Measurements from ENCODE around the gene CD9. TPM values are rescaled to one million over a fixed set of nuclear protein-coding genes. Genes with fewer than 3 reads are reported as not detected.

The CD9 gene
- polyA plus RNA-seq, 3 donors: 7.6 to 323 (median 7.7) TPM

GRCh38 chr12:6198985-6199530 is 1.1 kb upstream of the CD9 start:
- peaks cover 33 to 50% of the 10 kb centered on the region in 2 donors for H3K27me3 ChIP-seq (ENCODE audit: control insufficient read depth in 2 of 2, insufficient read depth in 2 of 2, low read length in 2 of 2)
- H4K20me1 ChIP-seq (ENCODE audit: insufficient read depth, low read length): no peaks in the 10 kb centered on the region
- no peak overlapping the region for H3K9ac ChIP-seq (ENCODE audit: insufficient read depth, low read length, poor library complexity, severe bottlenecking)
- H3K36me3 Mint-ChIP-seq: peaks cover 0 to 33% of the 10 kb centered on the region in 2 donors
- H2AFZ ChIP-seq (ENCODE audit: insufficient read depth, low read depth, low read length, poor library complexity, severe bottlenecking): peak overlapping the region; percentile 65
- DNase-seq: no peak
- TF ChIP-seq CTCF (IDR thresholded peaks at IDR 0.05): no peak
- no peaks in the 10 kb centered on the region for H3K36me3 ChIP-seq (replicated peaks in 1 of 2; ENCODE audit: control insufficient read depth in 1 of 2, insufficient read depth in 2 of 2, low read length in 2 of 2)
- H3K4me3 ChIP-seq (replicated peaks in 1 of 3; ENCODE audit: low read depth in 2 of 3, low read length in 3 of 3): no peak overlapping the region
- WGBS (ENCODE audit: insufficient coverage): 67% methylated on average over 8 of the region's 10 CpGs
- H3K9me3 Mint-ChIP-seq: peaks cover 0 to 11% (median 4%) of the 10 kb centered on the region in 7 donors
- intact Hi-C loops (cut with micrococcal nuclease): loop anchor here in 1 of 2 donors (10.0 kb wide), 1 partner anchor 124 kb away; no protein-coding TSS in a partner anchor
- peaks cover 0 to 4% of the 10 kb centered on the region in 2 donors for H3K9me3 ChIP-seq (replicated peaks in 1 of 2; ENCODE audit: control insufficient read depth in 1 of 2, insufficient read depth in 1 of 2, low read length in 2 of 2)
- peak overlapping the region in 6 of 7 donors; percentile 19 to 90 (median 80) for H3K27ac Mint-ChIP-seq
- no peaks in the 10 kb centered on the region for H3K79me2 ChIP-seq (ENCODE audit: insufficient read depth, low read length)
- no peak overlapping the region for H3K27ac ChIP-seq (ENCODE audit: low read depth in 1 of 2, low read length in 2 of 2)
- peak overlapping the region; percentile 78 for H3K4me2 ChIP-seq (replicated peaks; ENCODE audit: extremely low read depth, low read length, poor library complexity, severe bottlenecking)
- peaks cover 23 to 25% of the 10 kb centered on the region in 2 donors for H3K4me1 ChIP-seq (ENCODE audit: control insufficient read depth in 1 of 2, insufficient read depth in 2 of 2, low read length in 2 of 2)
- peak overlapping the region; percentile 72 to 86 for H3K4me3 Mint-ChIP-seq
- peaks cover 51% of the 10 kb centered on the region for H3K4me1 Mint-ChIP-seq
- peaks cover 53 to 63% (median 62%) of the 10 kb centered on the region in 3 donors for H3K27me3 Mint-ChIP-seq (ENCODE audit: low read depth in 3 of 3)

- peaks cover 33 to 50% of the 10 kb centered on the region in 2 donors for H3K27me3 ChIP-seq (ENCODE audit: control insufficient read depth in 2 of 2, insufficient read depth in 2 of 2, low read length in 2 of 2)
- peak overlapping the region in 1 of 2 donors; percentile 3 for H3K27ac ChIP-seq (ENCODE audit: low read depth in 1 of 2, low read length in 2 of 2)
- H4K20me1 ChIP-seq (ENCODE audit: insufficient read depth, low read length): no peaks in the 10 kb centered on the region
- peak in 2 of 3 donors; percentile 34 to 38 for DNase-seq
- peaks cover 0 to 4% of the 10 kb centered on the region in 2 donors for H3K9me3 ChIP-seq (replicated peaks in 1 of 2; ENCODE audit: control insufficient read depth in 1 of 2, insufficient read depth in 1 of 2, low read length in 2 of 2)
- intact Hi-C loops (cut with micrococcal nuclease): loop anchor here in 1 of 2 donors (10.0 kb wide), 1 partner anchor 125 kb away; no protein-coding TSS in a partner anchor
- peaks cover 0 to 11% (median 4%) of the 10 kb centered on the region in 7 donors for H3K9me3 Mint-ChIP-seq
- H3K9ac ChIP-seq (ENCODE audit: insufficient read depth, low read length, poor library complexity, severe bottlenecking): peak overlapping the region; percentile 27
- no peaks in the 10 kb centered on the region for H3K79me2 ChIP-seq (ENCODE audit: insufficient read depth, low read length)
- peaks cover 0 to 33% of the 10 kb centered on the region in 2 donors for H3K36me3 Mint-ChIP-seq
- H3K4me2 ChIP-seq (replicated peaks; ENCODE audit: extremely low read depth, low read length, poor library complexity, severe bottlenecking): peak overlapping the region; percentile 78
- H3K27me3 Mint-ChIP-seq (ENCODE audit: low read depth in 3 of 3): peaks cover 53 to 64% (median 59%) of the 10 kb centered on the region in 3 donors
- H3K4me1 Mint-ChIP-seq: peaks cover 50% of the 10 kb centered on the region
- H3K4me3 Mint-ChIP-seq: peak overlapping the region; percentile 72 to 86
- TF ChIP-seq CTCF (IDR thresholded peaks at IDR 0.05): no peak
- 8% methylated on average over 20 of the region's 42 CpGs for WGBS (ENCODE audit: insufficient coverage)
- no peaks in the 10 kb centered on the region for H3K36me3 ChIP-seq (replicated peaks in 1 of 2; ENCODE audit: control insufficient read depth in 1 of 2, insufficient read depth in 2 of 2, low read length in 2 of 2)
- peak overlapping the region in 6 of 7 donors; percentile 65 to 90 (median 80) for H3K27ac Mint-ChIP-seq
- peak overlapping the region; percentile 65 for H2AFZ ChIP-seq (ENCODE audit: insufficient read depth, low read depth, low read length, poor library complexity, severe bottlenecking)
- H3K4me1 ChIP-seq (ENCODE audit: control insufficient read depth in 1 of 2, insufficient read depth in 2 of 2, low read length in 2 of 2): peaks cover 19 to 22% of the 10 kb centered on the region in 2 donors
- peak overlapping the region; percentile 7 to 65 (median 19) for H3K4me3 ChIP-seq (replicated peaks in 1 of 3; ENCODE audit: low read depth in 2 of 3, low read length in 3 of 3)
These were observed 507 bp upstream of the CD9 start for GRCh38 chr12:6199531-6200255.

Measured in CD14-positive monocyte (primary cell).